HG03520 (cell line): ENCODE measurements around the gene NMBR.
A peak's percentile ranks its signal among the peaks of the same experiment; 100 is the strongest.
"Not testable (repeated sequence)": the region's sequence is repeated elsewhere in the genome, so short reads cannot be mapped to it uniquely, and the experiment has no call there.

Experiments
- ATAC-seq: cut with Tn5 transposase; IDR thresholded peaks from one replicate; pipeline ENCODE4 v1.9.1; 2021; ENCODE audit warnings: mild to moderate bottlenecking, moderate library complexity; ENCODE audit not compliant: unreplicated experiment

The NMBR gene

GRCh38 chr6:142062861-142063260 lies 84.1 kb downstream of the NMBR start:
- ATAC-seq: not testable (repeated sequence)

GRCh38 chr6:142058551-142059290 lies 88.2 kb downstream of the NMBR start:
- ATAC-seq: no peak

GRCh38 chr6:142055219-142055618 lies 91.7 kb downstream of the NMBR start:
- ATAC-seq: peak; percentile 81

- no peak for ATAC-seq
Observed at GRCh38 chr6:142051404-142051803, 95.5 kb downstream of the NMBR start.

GRCh38 chr6:142048593-142048980 lies 98.3 kb downstream of the NMBR start:
- no peak for ATAC-seq

- ATAC-seq: no peak
Observed at GRCh38 chr6:142047934-142048592, 98.9 kb downstream of the NMBR start.

GRCh38 chr6:142045380-142046278 lies 101.3 kb downstream of the NMBR start:
- ATAC-seq: no peak

- no peak for ATAC-seq
Observed at GRCh38 chr6:142035890-142036289, 111.0 kb downstream of the NMBR start.

- ATAC-seq: no peak
Observed at GRCh38 chr6:142031035-142031434, 115.9 kb downstream of the NMBR start.

GRCh38 chr6:142030115-142030619 lies 116.8 kb downstream of the NMBR start:
- ATAC-seq: no peak

GRCh38 chr6:142028527-142028926 lies 118.4 kb downstream of the NMBR start:
- ATAC-seq: no peak

GRCh38 chr6:142027804-142028203 lies 119.1 kb downstream of the NMBR start:
- not testable (repeated sequence) for ATAC-seq

GRCh38 chr6:142027074-142027473 lies 119.8 kb downstream of the NMBR start:
- ATAC-seq: no peak

- no peak for ATAC-seq
Observed at GRCh38 chr6:142026471-142026870, 120.5 kb downstream of the NMBR start.
